NCI-H1092 (cell line): ENCODE measurements around the gene DMBT1.

ENCODE experiments used
- DNase-seq: peaks from one replicate; lab custom pipeline; 2025; lab: John Stamatoyannopoulos, UW

The DMBT1 gene

DNA sequence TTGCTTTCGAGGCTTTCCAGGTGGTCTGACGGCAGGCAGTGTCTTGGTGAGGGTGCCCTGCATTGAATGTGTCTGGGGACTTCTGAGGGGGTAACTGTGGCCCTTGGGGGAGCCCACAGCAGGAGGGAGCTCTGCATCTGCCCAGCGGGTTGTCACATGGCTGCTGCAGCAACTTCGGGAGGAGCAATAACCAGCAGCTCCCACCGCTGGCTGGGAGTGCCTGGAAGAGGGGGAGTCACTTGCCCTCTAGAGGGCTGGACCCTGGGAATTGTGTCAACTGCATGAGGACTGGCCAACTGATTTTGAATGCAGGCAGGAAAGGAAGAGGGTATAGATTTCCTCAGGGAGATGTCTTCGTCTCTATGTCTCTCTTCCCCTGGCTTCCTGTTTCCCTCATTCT, 112.7 kb downstream of the DMBT1 start:
- no peak for DNase-seq

GRCh38 chr10:122673731-122674130, 113.2 kb downstream of the DMBT1 start:
- DNase-seq = no peak

DNA sequence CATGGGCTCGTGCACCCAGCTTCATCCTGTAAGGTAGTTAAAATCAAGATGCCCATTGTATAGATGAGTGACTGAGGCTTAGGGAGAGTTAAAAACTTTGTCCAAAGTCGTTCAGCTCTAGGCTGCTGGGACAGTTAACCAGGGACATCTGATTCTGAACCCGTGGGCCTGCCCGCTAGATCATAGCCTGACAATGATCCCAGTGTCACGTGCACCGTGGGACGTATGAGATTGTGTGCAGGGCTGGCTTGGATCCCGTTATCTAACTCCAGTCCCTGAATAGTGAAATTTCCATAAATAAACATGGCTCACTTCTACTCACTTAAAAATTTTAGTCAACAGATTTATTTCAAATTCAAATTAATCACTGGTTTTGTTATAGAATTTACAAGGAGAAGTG, 114.2 kb downstream of the DMBT1 start:
- no peak for DNase-seq

- DNase-seq = no peak
These were observed 114.7 kb downstream of the DMBT1 start for GRCh38 chr10:122675278-122675677.

- DNase-seq = no peak
These were observed 117.7 kb downstream of the DMBT1 start for GRCh38 chr10:122678266-122678665.

DNA sequence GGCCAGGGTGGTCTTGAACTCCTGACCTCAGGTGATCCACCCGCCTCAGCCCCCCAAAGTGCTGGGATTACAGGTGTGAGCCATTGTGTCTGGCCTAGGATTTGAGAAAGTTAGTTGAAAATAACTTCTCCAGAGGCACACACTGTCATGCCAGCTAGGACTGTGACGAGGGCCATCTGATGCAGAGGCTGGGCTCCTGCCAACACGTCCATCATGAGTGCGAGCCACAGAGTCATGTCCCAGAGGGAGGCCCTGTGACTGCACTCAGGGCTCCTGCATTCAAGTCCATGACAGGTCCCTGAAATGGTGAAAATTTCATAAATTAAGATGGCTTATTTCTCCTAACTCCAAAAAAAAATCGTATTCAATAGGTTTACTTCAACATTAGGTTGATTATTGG, 122.0 kb downstream of the DMBT1 start:
- no peak for DNase-seq

GRCh38 chr10:122688293-122688989, 127.9 kb downstream of the DMBT1 start:
- DNase-seq = no peak

GRCh38 chr10:122689146-122689820, 128.7 kb downstream of the DMBT1 start:
- no peak for DNase-seq

DNA sequence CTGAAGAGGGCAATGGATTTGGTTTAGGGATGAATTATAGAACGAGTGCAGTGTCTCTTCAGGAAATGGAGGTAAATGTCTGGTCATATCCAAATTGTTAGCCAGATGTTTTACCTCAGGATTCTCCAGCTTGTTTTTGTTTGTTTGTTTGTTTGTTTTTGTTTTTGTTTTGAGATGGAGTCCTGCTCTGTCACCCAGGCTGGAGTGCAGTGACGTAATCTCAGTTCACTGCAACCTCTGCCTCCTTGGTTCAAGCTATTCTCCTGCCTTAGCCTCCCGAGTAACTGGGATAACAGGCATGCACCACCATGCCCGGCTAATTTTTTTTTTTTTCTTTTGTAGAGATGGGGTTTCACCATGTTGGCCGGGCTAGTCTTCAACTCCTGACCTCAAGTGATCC, 132.2 kb downstream of the DMBT1 start:
- DNase-seq = no peak
